ENCODE results near the gene SARM1.

The SARM1 gene

DNA sequence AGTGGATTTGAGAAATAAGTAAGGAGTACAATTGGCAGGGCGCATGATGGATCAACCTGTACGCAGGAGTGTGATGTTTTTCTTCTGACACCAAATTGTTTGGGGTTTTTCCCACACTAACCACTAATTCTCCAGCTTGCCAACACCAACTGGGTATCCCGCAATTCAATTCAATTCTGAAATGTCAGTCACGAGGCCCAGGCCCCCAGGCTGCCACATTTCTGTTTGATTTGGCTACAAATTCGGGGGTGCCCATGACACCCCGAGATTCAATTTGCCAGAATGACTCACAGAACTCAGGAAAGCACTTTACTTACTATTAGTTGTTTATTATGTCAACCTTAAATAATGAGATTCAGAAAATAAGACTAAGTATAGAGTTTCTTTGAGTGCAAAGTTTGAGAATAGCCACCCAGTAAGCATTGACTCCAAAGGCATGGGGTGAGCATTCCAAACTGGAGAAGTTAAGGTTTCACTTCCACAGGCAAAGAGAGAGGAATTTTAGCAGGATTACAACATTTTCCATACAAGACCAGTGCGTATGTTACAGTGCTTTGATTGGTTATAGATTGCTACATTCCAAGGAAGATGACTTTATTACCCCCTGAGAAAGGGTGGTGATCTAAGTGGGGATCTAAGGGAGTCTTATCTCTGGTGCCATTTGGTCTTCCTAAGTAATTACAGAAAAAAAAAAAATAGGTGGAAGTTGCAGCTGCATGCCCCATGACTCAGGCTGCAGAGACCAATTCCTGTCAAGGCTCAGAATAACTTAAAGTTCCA lies 23.0 kb downstream of the SARM1 start:
- TF ChIP-seq CREB1 (IDR thresholded peaks at IDR 0.05; ENCODE audit: low read depth) (no peak), FOXM1 (IDR thresholded peaks at IDR 0.05; ENCODE audit: borderline replicate concordance, low read depth) (no peak), TAF1 (IDR thresholded peaks at IDR 0.05; ENCODE audit: low read depth) (no peak), EGR1 (IDR thresholded peaks at IDR 0.05) (no peak), EP300 (IDR thresholded peaks at IDR 0.05; ENCODE audit: borderline replicate concordance) (no peak)
- TF ChIP-seq, protein P1, sequence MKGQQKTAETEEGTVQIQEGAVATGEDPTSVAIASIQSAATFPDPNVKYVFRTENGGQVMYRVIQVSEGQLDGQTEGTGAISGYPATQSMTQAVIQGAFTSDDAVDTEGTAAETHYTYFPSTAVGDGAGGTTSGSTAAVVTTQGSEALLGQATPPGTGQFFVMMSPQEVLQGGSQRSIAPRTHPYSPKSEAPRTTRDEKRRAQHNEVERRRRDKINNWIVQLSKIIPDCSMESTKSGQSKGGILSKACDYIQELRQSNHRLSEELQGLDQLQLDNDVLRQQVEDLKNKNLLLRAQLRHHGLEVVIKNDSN (IDR thresholded peaks at IDR 0.05): no peak

DNA sequence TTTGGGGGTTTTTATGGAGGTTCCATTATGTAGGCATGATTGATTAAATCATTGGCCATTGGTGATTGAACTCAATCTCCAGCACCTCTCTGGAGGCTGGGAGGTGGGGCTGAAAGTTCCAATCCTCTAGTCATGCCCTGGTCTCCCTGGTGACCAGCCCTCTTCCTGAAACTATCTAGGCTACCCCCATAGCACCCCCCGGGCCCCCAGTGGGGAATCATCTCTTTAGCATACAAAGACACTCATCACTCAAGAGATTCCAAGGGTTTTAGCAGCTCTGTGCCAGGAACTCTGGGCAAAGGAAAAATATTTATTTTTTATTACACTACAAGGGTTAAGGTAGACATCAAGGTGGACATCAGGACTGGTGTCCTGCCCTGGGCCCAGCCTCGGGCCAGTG lies 23.9 kb downstream of the SARM1 start:
- TF ChIP-seq, protein P2, sequence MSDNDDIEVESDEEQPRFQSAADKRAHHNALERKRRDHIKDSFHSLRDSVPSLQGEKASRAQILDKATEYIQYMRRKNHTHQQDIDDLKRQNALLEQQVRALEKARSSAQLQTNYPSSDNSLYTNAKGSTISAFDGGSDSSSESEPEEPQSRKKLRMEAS (IDR thresholded peaks at IDR 0.05): no peak
- TF ChIP-seq TCF12 (IDR thresholded peaks at IDR 0.05; ENCODE audit: low read depth): no peak

DNA sequence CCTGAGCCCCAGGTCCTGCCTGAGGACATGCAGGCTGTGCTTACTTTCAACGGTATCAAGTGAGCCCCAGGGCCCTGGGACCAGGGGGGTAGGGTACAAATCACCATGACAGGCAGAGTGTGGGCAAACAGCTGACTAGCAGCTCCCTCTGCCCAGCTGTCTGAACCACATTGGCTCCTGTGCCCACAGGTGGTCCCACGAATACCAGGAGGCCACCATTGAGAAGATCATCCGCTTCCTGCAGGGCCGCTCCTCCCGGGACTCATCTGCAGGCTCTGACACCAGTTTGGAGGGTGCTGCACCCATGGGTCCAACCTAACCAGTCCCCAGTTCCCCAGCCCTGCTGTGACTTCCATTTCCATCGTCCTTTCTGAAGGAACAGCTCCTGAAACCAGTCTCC lies 24.5 kb downstream of the SARM1 start:
- TF ChIP-seq CEBPB (IDR thresholded peaks at IDR 0.05) (no peak), EP300 (IDR thresholded peaks at IDR 0.05; ENCODE audit: borderline replicate concordance) (no peak), TCF12 (IDR thresholded peaks at IDR 0.05; ENCODE audit: low read depth) (no peak), YY1 (IDR thresholded peaks at IDR 0.05; ENCODE audit: low read depth) (no peak), CREB1 (IDR thresholded peaks at IDR 0.05; ENCODE audit: low read depth) (no peak)
- TF ChIP-seq, protein P2 (IDR thresholded peaks at IDR 0.05): no peak
- TF ChIP-seq, protein P3, sequence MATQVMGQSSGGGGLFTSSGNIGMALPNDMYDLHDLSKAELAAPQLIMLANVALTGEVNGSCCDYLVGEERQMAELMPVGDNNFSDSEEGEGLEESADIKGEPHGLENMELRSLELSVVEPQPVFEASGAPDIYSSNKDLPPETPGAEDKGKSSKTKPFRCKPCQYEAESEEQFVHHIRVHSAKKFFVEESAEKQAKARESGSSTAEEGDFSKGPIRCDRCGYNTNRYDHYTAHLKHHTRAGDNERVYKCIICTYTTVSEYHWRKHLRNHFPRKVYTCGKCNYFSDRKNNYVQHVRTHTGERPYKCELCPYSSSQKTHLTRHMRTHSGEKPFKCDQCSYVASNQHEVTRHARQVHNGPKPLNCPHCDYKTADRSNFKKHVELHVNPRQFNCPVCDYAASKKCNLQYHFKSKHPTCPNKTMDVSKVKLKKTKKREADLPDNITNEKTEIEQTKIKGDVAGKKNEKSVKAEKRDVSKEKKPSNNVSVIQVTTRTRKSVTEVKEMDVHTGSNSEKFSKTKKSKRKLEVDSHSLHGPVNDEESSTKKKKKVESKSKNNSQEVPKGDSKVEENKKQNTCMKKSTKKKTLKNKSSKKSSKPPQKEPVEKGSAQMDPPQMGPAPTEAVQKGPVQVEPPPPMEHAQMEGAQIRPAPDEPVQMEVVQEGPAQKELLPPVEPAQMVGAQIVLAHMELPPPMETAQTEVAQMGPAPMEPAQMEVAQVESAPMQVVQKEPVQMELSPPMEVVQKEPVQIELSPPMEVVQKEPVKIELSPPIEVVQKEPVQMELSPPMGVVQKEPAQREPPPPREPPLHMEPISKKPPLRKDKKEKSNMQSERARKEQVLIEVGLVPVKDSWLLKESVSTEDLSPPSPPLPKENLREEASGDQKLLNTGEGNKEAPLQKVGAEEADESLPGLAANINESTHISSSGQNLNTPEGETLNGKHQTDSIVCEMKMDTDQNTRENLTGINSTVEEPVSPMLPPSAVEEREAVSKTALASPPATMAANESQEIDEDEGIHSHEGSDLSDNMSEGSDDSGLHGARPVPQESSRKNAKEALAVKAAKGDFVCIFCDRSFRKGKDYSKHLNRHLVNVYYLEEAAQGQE (IDR thresholded peaks at IDR 0.05; ENCODE audit: low read depth): no peak

DNA sequence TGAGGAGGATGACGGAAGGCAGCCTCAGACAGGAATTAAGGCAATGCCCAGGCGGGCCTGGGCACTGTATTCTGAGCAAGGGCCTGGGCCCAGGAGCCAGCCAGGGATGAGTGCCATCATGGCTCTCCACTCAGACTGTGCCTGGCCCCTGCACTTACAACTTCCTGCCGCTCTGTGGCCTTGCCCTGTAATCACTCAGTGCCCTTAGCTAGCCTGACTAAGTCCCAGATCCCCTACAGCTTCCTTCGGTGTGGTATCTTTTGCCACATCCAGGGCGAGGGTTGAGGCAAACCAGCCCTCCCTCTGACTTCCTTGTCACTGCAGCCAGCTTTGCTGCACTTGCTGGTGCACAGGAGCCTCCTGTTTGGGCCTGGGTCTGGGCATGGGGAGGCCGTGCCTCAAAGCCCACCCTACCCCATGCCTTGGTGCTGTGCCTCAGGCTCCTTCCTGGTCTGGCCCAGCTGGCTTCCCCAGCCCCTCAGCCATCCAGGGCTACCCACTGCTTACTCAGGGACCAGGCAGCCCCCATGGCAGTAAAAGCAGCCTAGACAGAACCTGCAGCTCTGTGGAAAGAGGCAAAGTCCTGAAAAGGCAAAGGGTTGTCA lies 25.2 kb downstream of the SARM1 start:
- TF ChIP-seq ZBTB7A (IDR thresholded peaks at IDR 0.05; ENCODE audit: low read depth) (no peak), RAD21 (IDR thresholded peaks at IDR 0.05; ENCODE audit: low read depth) (no peak)
- TF ChIP-seq, protein P3 (IDR thresholded peaks at IDR 0.05; ENCODE audit: low read depth): no peak

DNA sequence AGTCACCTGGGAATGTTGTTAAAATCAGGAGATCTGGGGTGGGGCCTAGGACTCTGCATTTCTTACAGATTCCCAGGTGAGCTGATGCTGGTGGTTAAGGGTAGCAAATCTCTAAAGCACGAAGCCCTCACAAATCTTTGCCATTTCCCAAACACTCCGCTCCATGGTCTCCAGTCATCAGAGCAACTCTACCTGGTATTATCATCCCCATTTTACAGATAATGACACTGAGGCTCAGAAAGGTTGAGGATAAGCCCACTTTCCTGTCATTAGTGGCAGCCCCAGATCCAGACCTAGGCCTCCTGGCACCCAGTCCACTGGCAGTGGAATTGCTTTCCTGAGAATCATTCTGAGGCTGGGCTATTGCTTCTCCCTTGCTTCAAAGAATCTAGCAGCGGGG lies 25.8 kb downstream of the SARM1 start:
- TF ChIP-seq, protein P1 (IDR thresholded peaks at IDR 0.05): no peak
- TF ChIP-seq, protein P2 (IDR thresholded peaks at IDR 0.05): no peak
- TF ChIP-seq CREB1 (IDR thresholded peaks at IDR 0.05; ENCODE audit: low read depth): no peak
- no peak for TF ChIP-seq EGR1 (IDR thresholded peaks at IDR 0.05)
- TF ChIP-seq RAD21 (IDR thresholded peaks at IDR 0.05; ENCODE audit: low read depth): no peak
- no peak for TF ChIP-seq TAF1 (IDR thresholded peaks at IDR 0.05; ENCODE audit: low read depth)
- TF ChIP-seq FOXM1 (IDR thresholded peaks at IDR 0.05; ENCODE audit: borderline replicate concordance, low read depth): no peak
- no peak for TF ChIP-seq CEBPB (IDR thresholded peaks at IDR 0.05)
- TF ChIP-seq EP300 (IDR thresholded peaks at IDR 0.05; ENCODE audit: borderline replicate concordance): no peak
- no peak for TF ChIP-seq YY1 (IDR thresholded peaks at IDR 0.05; ENCODE audit: low read depth)

DNA sequence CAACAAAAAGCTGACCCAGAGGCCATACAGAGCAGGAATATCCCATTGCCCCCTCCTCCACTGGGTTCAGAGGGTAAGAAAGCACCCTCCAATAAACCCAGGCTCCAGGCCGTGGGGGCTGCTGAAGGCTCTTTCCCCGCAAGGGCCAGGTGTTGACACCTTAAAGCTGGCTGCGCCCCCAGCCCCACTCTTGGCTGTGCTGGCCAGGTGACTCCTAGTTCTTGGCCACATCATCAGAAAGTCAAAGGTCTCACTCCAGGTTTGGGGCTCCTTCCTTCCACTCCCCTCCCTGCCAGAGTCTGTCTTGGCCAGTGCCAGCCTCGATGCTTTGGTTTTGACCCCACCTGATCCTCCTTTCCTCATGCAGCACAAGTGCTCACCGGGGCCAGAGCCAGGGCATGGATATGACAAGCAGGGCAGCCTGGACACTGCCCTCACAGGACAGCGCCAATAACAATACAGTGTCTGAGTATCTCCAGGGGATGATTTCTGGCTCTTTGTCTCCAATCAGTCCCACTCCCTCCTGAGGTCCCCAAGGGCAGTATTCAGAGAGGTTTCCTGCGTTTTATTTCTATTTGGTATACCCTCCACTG lies 26.3 kb downstream of the SARM1 start:
- TF ChIP-seq CREB1 (IDR thresholded peaks at IDR 0.05; ENCODE audit: low read depth) (no peak), TAF1 (IDR thresholded peaks at IDR 0.05; ENCODE audit: low read depth) (no peak), RAD21 (IDR thresholded peaks at IDR 0.05; ENCODE audit: low read depth) (no peak), YY1 (IDR thresholded peaks at IDR 0.05; ENCODE audit: low read depth) (no peak), NFIC (IDR thresholded peaks at IDR 0.05) (no peak), EGR1 (IDR thresholded peaks at IDR 0.05) (no peak), TEAD4 (IDR thresholded peaks at IDR 0.05) (no peak), ZBTB7A (IDR thresholded peaks at IDR 0.05; ENCODE audit: low read depth) (no peak), EP300 (IDR thresholded peaks at IDR 0.05; ENCODE audit: borderline replicate concordance) (no peak), FOXM1 (IDR thresholded peaks at IDR 0.05; ENCODE audit: borderline replicate concordance, low read depth) (no peak), TCF12 (IDR thresholded peaks at IDR 0.05; ENCODE audit: low read depth) (no peak), CEBPB (IDR thresholded peaks at IDR 0.05) (no peak)
- TF ChIP-seq, protein P2 (IDR thresholded peaks at IDR 0.05): no peak
- TF ChIP-seq, protein P1 (IDR thresholded peaks at IDR 0.05): no peak
- TF ChIP-seq, protein P3 (IDR thresholded peaks at IDR 0.05; ENCODE audit: low read depth): no peak
